ENCODE results near the gene UBE2M.
"Not testable (repeated sequence)": the region's sequence is repeated elsewhere in the genome, so short reads cannot be mapped to it uniquely, and the experiment has no call there.

The UBE2M gene

GRCh38 chr19:58545286-58546018 lies 13.0 kb downstream of the UBE2M start:
- no peak for DNase-seq
- peak overlapping the region; percentile 97 for H3K4me3 Mint-ChIP-seq
- H3K27me3 Mint-ChIP-seq: peaks cover 37% of the 10 kb centered on the region
- H3K36me3 Mint-ChIP-seq: peaks cover 40% of the 10 kb centered on the region
- peaks cover 43% of the 10 kb centered on the region for H3K4me1 Mint-ChIP-seq
- H3K9me3 Mint-ChIP-seq: no peaks in the 10 kb centered on the region
- CTCF ChIA-PET: no interaction called here
- peak overlapping the region; percentile 89 for H3K27ac Mint-ChIP-seq

- Mint-ChIP-seq H3K4me3 (peak overlapping the region; percentile 97), H3K4me1 (peaks cover 42% of the 10 kb centered on the region), H3K9me3 (no peaks in the 10 kb centered on the region), H3K27ac (peak overlapping the region; percentile 97), H3K27me3 (peaks cover 44% of the 10 kb centered on the region), H3K36me3 (peaks cover 37% of the 10 kb centered on the region)
- CTCF ChIA-PET: interaction anchor here (1.0 to 1.7 kb wide), 2 partner anchors 31 kb away, joined by 4 to 6 read pairs; no protein-coding TSS in a partner anchor
- DNase-seq: peak; percentile 59
Observed at GRCh38 chr19:58544591-58545285, 13.7 kb downstream of the UBE2M start.

- peak within 1 kb of the TSS; percentile 97 for H3K27ac Mint-ChIP-seq
- no peaks in the 10 kb centered on the region for H3K9me3 Mint-ChIP-seq
- H3K4me3 Mint-ChIP-seq: peak within 1 kb of the TSS; percentile 97
- H3K27me3 Mint-ChIP-seq: peaks cover 52% of the 10 kb centered on the region
- peaks cover 48% of the 10 kb centered on the region for H3K4me1 Mint-ChIP-seq
- peak; percentile 100 for DNase-seq
- CTCF ChIA-PET: interaction anchor here (1.0 to 1.7 kb wide), 4 partner anchors 24 to 37 kb away, joined by 4 to 8 read pairs (median 5); partner anchors contain the start of gene ZBTB45
- peaks cover 34% of the 10 kb centered on the region for H3K36me3 Mint-ChIP-seq
Observed at GRCh38 chr19:58543826-58544590, 14.4 kb downstream of the UBE2M start, which contains the start of gene TRIM28. Gene TRIM28, plus strand, starts transcription at chr19:58544064. Its CDS starts 694 bp downstream, at chr19:58544758.

GRCh38 chr19:58542641-58543372 lies 15.6 kb downstream of the UBE2M start:
- Mint-ChIP-seq H3K36me3 (peaks cover 28% of the 10 kb centered on the region), H3K4me1 (peaks cover 53% of the 10 kb centered on the region), H3K4me3 (peak overlapping the region; percentile 31), H3K27me3 (peaks cover 64% of the 10 kb centered on the region), H3K27ac (peak overlapping the region; percentile 33)
- not testable (repeated sequence) for DNase-seq, H3K9me3 Mint-ChIP-seq
- CTCF ChIA-PET: interaction anchor here (1.1 to 1.7 kb wide), 2 partner anchors 29 to 39 kb away, joined by 4 to 6 read pairs; no protein-coding TSS in a partner anchor

- not testable (repeated sequence) for H3K4me3 Mint-ChIP-seq, H3K27ac Mint-ChIP-seq
Observed at GRCh38 chr19:58539169-58539559, 19.2 kb downstream of the UBE2M start.

GRCh38 chr19:58538257-58539168 lies 19.9 kb downstream of the UBE2M start:
- Mint-ChIP-seq H3K27me3 (peaks cover 60% of the 10 kb centered on the region), H3K27ac (peak overlapping the region; percentile 24), H3K9me3 (no peaks in the 10 kb centered on the region), H3K36me3 (no peaks in the 10 kb centered on the region), H3K4me3 (peak overlapping the region; percentile 70), H3K4me1 (peaks cover 29% of the 10 kb centered on the region)
- DNase-seq: peak; percentile 70
- CTCF ChIA-PET: no interaction called here

More at GRCh38 chr19:58539169-58539559, 19.2 kb downstream of the UBE2M start:
- DNase-seq, H3K9me3 Mint-ChIP-seq, H3K36me3 Mint-ChIP-seq, CTCF ChIA-PET: not testable (repeated sequence)
- Mint-ChIP-seq H3K27me3 (peaks cover 67% of the 10 kb centered on the region), H3K4me1 (peaks cover 34% of the 10 kb centered on the region)

- no peaks in the 10 kb centered on the region for H3K36me3 Mint-ChIP-seq
- no peak for DNase-seq
- H3K9me3 Mint-ChIP-seq: no peaks in the 10 kb centered on the region
- peaks cover 54% of the 10 kb centered on the region for H3K27me3 Mint-ChIP-seq
- H3K4me3 Mint-ChIP-seq: no peak overlapping the region
- CTCF ChIA-PET: no interaction called here
- peak overlapping the region; percentile 14 for H3K27ac Mint-ChIP-seq
- H3K4me1 Mint-ChIP-seq: peaks cover 23% of the 10 kb centered on the region
Observed at GRCh38 chr19:58536852-58537798, 21.3 kb downstream of the UBE2M start.

GRCh38 chr19:58535857-58536256 lies 22.6 kb downstream of the UBE2M start:
- Mint-ChIP-seq H3K4me1 (peaks cover 23% of the 10 kb centered on the region), H3K4me3 (no peak overlapping the region), H3K36me3 (no peaks in the 10 kb centered on the region), H3K27me3 (peaks cover 53% of the 10 kb centered on the region), H3K9me3 (no peaks in the 10 kb centered on the region), H3K27ac (no peak overlapping the region)
- DNase-seq: no peak
- CTCF ChIA-PET: interaction anchor here (0.6 kb wide), 1 partner anchor 108 kb away, joined by 4 read pairs; no protein-coding TSS in a partner anchor

GRCh38 chr19:58531034-58531840 lies 27.2 kb downstream of the UBE2M start:
- no peak for DNase-seq
- CTCF ChIA-PET: interaction anchor here (1.6 kb wide), 1 partner anchor 12 kb away, joined by 6 read pairs; the partner anchor contains the start of gene ZBTB45
- H3K9me3 Mint-ChIP-seq: no peaks in the 10 kb centered on the region
- peaks cover 20% of the 10 kb centered on the region for H3K27me3 Mint-ChIP-seq
- no peaks in the 10 kb centered on the region for H3K36me3 Mint-ChIP-seq
- H3K27ac Mint-ChIP-seq: no peak overlapping the region
- no peaks in the 10 kb centered on the region for H3K4me1 Mint-ChIP-seq
- no peak overlapping the region for H3K4me3 Mint-ChIP-seq

- CTCF ChIA-PET: interaction anchor here (2.7 kb wide), 1 partner anchor 10 kb away, joined by 13 read pairs; the partner anchor contains the start of gene ZBTB45
- H3K4me3 Mint-ChIP-seq: no peak overlapping the region
- no peaks in the 10 kb centered on the region for H3K4me1 Mint-ChIP-seq
- no peak overlapping the region for H3K27ac Mint-ChIP-seq
- no peak for DNase-seq
- peaks cover 20% of the 10 kb centered on the region for H3K27me3 Mint-ChIP-seq
- no peaks in the 10 kb centered on the region for H3K36me3 Mint-ChIP-seq
- H3K9me3 Mint-ChIP-seq: no peaks in the 10 kb centered on the region
Observed at GRCh38 chr19:58529405-58529804, 29.0 kb downstream of the UBE2M start.

GRCh38 chr19:58522709-58523108 lies 35.7 kb downstream of the UBE2M start:
- H3K4me3 Mint-ChIP-seq: no peak overlapping the region
- CTCF ChIA-PET: interaction anchor here (1.1 to 7.4 kb wide), 2 partner anchors 57 to 58 kb away, joined by 3 to 109 read pairs; no protein-coding TSS in a partner anchor
- no peaks in the 10 kb centered on the region for H3K9me3 Mint-ChIP-seq
- no peak overlapping the region for H3K27ac Mint-ChIP-seq
- H3K27me3 Mint-ChIP-seq: peaks cover 6% of the 10 kb centered on the region
- peaks cover 26% of the 10 kb centered on the region for H3K4me1 Mint-ChIP-seq
- no peak for DNase-seq
- peaks cover 7% of the 10 kb centered on the region for H3K36me3 Mint-ChIP-seq

Measured in activated naive CD4-positive, alpha-beta T cell treated with anti-CD3 and anti-CD28 coated beads, Interleukin-2, amount 10 ng/mL, durations not matched to agents 7 days and 5 days (primary cell).